Thyroid gland (tissue), 4 donors: ENCODE results near the gene DNAH10. TPM values are rescaled to one million over a fixed set of nuclear protein-coding genes. Genes with fewer than 3 reads are reported as not detected.
A peak's percentile ranks its signal among the peaks of the same experiment; 100 is the strongest.

Source experiments
- DNase-seq, 2 donors: peaks; one replicate each; pipeline ENCODE4 v3.0.0-alpha.2; 2019
- H3K27ac ChIP-seq, 3 donors: fragments of 200-600 bp; sonication (generic); 1 replicate in 2 of 3; 2 replicates in 1 of 3; pipeline ENCODE4 v1.5.1; 2016 to 2019; ENCODE audit warnings: mild to moderate bottlenecking in 1 of 3, moderate library complexity in 1 of 3
- H3K27me3 ChIP-seq: fragments of 200-600 bp; sonication (generic); one replicate; pipeline ENCODE4 v1.5.1; 2019
- H3K36me3 ChIP-seq, 2 donors: fragments of 200-600 bp; sonication (generic); one replicate each; pipeline ENCODE4 v1.5.1; 2016 to 2019
- H3K4me1 ChIP-seq, 2 donors: fragments of 200-600 bp; sonication (generic); one replicate each; pipeline ENCODE4 v1.5.1; 2017 to 2019
- H3K4me3 ChIP-seq, 3 donors: fragments of 200-600 bp; sonication (generic); replicated peaks in 1 of 3; 1 replicate in 2 of 3; 2 replicates in 1 of 3; pipeline ENCODE4 v1.5.1; 2016; ENCODE audit warnings: mild to moderate bottlenecking in 1 of 3
- H3K9me3 ChIP-seq: fragments of 200-600 bp; sonication (generic); one replicate; pipeline ENCODE4 v1.5.1; 2017
- POLR2A ChIP-seq, 2 donors: fragments of 450-650 bp; IDR thresholded peaks; one replicate each; pipeline ENCODE4 v1.6.1; 2017; ENCODE audit warnings: antibody characterized with exemption in 2 of 2, mild to moderate bottlenecking in 2 of 2, moderate library complexity in 1 of 2
- WGBS, 2 donors: methylation state at CpG; one replicate each; pipeline ENCODE4 v1.1.5; 2017; 5-methylcytosine and 5-hydroxymethylcytosine counted together
- intact Hi-C: fragments of 100-400 bp; cut with DNase I; formaldehyde crosslinking; loops from one replicate; pipeline ENCODE4 v1.15.1; 2023
- total RNA-seq, 4 donors: library from RNA; depleted of rRNA; stranded (reverse); fragments of >200 nt; gene quantifications; one replicate each; pipeline ENCODE4 v1.2.3, GENCODE V29; 2016
- TF ChIP-seq, protein P1 (sequence below), 6 experiments: fragments of 200-600 bp in 3 of 6; fragments of 450-650 bp in 3 of 6; sonication (generic) in 3 of 6; IDR thresholded peaks; one replicate each; pipeline ENCODE4 v1.5.1; 2016 to 2019; ENCODE audit warnings: antibody characterized with exemption in 6 of 6, mild to moderate bottlenecking in 2 of 6, inconsistent platforms in 1 of 6, moderate library complexity in 1 of 6

The DNAH10 gene
- total RNA-seq, 4 donors from 2014 or later: 0.10 to 0.33 (median 0.27) TPM; not detected in 1

DNA sequence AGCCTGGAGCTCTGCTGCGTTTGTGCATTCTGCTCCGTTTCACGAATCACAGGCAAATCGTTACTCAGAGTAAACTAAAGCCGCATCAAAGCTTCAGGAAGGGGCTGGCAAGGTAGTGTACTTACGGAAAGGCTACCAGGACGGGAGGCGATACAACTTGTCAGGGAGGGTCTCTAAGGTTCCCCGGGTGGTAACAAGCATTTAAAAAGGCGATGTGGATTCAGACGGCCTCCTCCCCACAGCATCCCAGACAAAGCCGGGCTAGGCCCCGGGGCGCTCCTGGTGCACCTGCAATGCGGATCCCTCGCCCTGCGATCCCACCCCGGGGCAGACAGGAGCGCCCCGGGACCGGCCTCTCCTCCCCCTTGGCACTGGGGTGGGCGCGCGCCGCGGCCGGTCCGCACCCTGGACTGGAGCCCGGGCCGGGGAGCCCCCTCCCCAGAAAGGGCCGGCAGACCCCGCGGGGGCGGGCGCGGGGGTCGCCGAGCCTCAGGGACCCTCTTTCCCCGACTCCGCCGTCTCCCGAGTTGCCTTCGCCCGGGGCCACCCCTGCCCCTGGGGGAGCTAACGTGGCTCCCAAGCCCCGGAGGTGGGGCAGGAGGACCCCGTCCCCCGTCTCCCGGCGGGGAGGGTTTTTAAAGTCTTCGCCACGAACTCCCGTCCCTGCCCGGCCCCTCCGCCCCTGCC lies 209.8 kb downstream of the DNAH10 start:
- intact Hi-C loops: no loop called here
- peak overlapping the region; percentile 68 to 97 (median 93) for H3K27ac ChIP-seq
- H3K27me3 ChIP-seq: no peaks in the 10 kb centered on the region
- peak overlapping the region; percentile 56 to 94 (median 71) for H3K4me3 ChIP-seq
- peaks cover 0 to 4% of the 10 kb centered on the region in 2 donors for H3K36me3 ChIP-seq
- peak; percentile 54 to 58 for DNase-seq
- 1 to 2% methylated on average over 19 to 31 of the region's 55 CpGs for WGBS, 2 donors
- TF ChIP-seq, protein P1, sequence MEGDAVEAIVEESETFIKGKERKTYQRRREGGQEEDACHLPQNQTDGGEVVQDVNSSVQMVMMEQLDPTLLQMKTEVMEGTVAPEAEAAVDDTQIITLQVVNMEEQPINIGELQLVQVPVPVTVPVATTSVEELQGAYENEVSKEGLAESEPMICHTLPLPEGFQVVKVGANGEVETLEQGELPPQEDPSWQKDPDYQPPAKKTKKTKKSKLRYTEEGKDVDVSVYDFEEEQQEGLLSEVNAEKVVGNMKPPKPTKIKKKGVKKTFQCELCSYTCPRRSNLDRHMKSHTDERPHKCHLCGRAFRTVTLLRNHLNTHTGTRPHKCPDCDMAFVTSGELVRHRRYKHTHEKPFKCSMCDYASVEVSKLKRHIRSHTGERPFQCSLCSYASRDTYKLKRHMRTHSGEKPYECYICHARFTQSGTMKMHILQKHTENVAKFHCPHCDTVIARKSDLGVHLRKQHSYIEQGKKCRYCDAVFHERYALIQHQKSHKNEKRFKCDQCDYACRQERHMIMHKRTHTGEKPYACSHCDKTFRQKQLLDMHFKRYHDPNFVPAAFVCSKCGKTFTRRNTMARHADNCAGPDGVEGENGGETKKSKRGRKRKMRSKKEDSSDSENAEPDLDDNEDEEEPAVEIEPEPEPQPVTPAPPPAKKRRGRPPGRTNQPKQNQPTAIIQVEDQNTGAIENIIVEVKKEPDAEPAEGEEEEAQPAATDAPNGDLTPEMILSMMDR (IDR thresholded peaks at IDR 0.05): no peak
- TF ChIP-seq POLR2A (IDR thresholded peaks at IDR 0.05): peak in 1 of 2 donors; percentile 49
- H3K9me3 ChIP-seq: no peaks in the 10 kb centered on the region
- H3K4me1 ChIP-seq: peaks cover 14 to 21% of the 10 kb centered on the region in 2 donors

GRCh38 chr12:123972457-123973401 lies 210.6 kb downstream of the DNAH10 start, which contains the start of the genes CCDC92 and ZNF664:
CCDC92 (minus strand) TSS chr12:123972831; CDS start chr12:123944305, 28,526 bp downstream.
ZNF664 (plus strand) TSS chr12:123973215; CDS start chr12:124012145, 38,930 bp downstream.
- Histone ChIP-seq H3K4me3 (peak within 1 kb of the TSS; percentile 56 to 94 (median 71)), H3K4me1 (peaks cover 14 to 21% of the 10 kb centered on the region in 2 donors), H3K27me3 (no peaks in the 10 kb centered on the region), H3K9me3 (no peaks in the 10 kb centered on the region), H3K36me3 (peaks cover 0 to 4% of the 10 kb centered on the region in 2 donors), H3K27ac (peak within 1 kb of the TSS; percentile 72 to 97 (median 93))
- TF ChIP-seq POLR2A (IDR thresholded peaks at IDR 0.05): peak; percentile 71 to 83
- TF ChIP-seq, protein P1 (IDR thresholded peaks at IDR 0.05): peak in 3 of 6 experiments; percentile 13 to 34 (median 23)
- DNase-seq: peak; percentile 96
- 0% methylated on average over 8 to 10 of the region's 138 CpGs for WGBS, 2 donors
- intact Hi-C loops: no loop called here

DNA sequence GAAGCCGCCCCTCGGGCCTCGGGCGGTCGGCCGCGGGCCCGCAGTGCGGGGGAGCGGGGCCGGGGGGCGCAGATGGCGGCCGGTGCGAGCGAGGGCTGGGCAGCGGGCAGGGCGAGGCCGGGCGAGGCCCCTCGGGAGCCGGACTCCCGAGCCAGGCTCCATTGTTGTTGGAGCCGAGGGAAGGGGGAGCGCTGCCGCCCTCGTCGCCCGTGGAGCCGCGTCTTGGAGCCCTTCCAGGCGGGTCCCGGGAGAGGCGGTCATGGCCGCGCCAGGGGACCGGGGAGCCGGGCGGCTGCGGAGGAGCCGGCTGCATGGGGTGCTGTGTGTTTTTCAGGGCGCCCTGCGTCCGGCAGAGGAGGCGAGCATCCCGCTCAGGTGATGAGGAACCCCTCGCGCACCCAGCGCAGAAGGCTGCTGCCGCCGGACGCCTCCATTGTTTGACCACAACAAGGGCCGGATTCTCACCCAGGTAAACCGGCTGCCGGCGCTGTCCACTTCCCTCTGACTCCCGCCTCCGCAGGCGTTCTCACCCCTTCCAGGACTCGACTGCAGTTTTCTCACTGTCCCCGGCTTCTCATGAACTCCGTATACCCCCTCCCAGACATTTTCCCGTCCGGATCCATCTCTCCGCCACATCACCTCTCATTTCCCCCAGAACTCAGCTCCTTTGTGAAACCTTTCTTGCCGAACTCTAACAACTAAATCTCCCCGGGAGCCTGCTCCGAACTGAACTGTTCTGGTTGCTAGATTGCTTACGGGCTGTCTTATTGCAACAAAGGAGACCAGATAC lies 211.6 kb downstream of the DNAH10 start:
- Histone ChIP-seq H3K27ac (peak overlapping the region; percentile 60 to 94 (median 72)), H3K4me1 (peaks cover 17 to 21% of the 10 kb centered on the region in 2 donors), H3K27me3 (no peaks in the 10 kb centered on the region), H3K36me3 (peaks cover 0 to 4% of the 10 kb centered on the region in 2 donors), H3K4me3 (peak overlapping the region; percentile 25 to 80 (median 63)), H3K9me3 (no peaks in the 10 kb centered on the region)
- peak; percentile 58 to 64 for DNase-seq
- 4% methylated on average over 20 to 39 of the region's 69 CpGs for WGBS, 2 donors
- intact Hi-C loops: no loop called here
- no peak for TF ChIP-seq POLR2A (IDR thresholded peaks at IDR 0.05)
- TF ChIP-seq, protein P1 (IDR thresholded peaks at IDR 0.05): no peak

GRCh38 chr12:123976227-123976826 lies 214.2 kb downstream of the DNAH10 start:
- TF ChIP-seq POLR2A (IDR thresholded peaks at IDR 0.05): no peak
- TF ChIP-seq, protein P1 (IDR thresholded peaks at IDR 0.05): no peak
- H3K9me3 ChIP-seq: no peaks in the 10 kb centered on the region
- no peaks in the 10 kb centered on the region for H3K27me3 ChIP-seq
- no peak for DNase-seq
- WGBS, 2 donors: 89 to 92% methylated on average over 7 of the region's 7 CpGs
- no peak overlapping the region for H3K27ac ChIP-seq
- H3K4me1 ChIP-seq: peaks cover 17% of the 10 kb centered on the region in 2 donors
- intact Hi-C loops: no loop called here
- H3K4me3 ChIP-seq: no peak overlapping the region
- H3K36me3 ChIP-seq: peaks cover 0 to 4% of the 10 kb centered on the region in 2 donors
